Parathyroid adenoma (tissue), 2 donors: ENCODE results near the gene GM2A.
"Not testable (repeated sequence)": the region's sequence is repeated elsewhere in the genome, so short reads cannot be mapped to it uniquely, and the experiment has no call there.

Source experiments
- H2AFZ ChIP-seq: fragments of 300-600 bp; sonication (generic); one replicate; pipeline ENCODE4 v1.7.0; 2017; ENCODE audit warnings: antibody characterized with exemption, mild to moderate bottlenecking
- H3K27ac ChIP-seq: fragments of 300-600 bp; sonication (generic); one replicate; pipeline ENCODE4 v1.7.0; 2017
- H3K27me3 ChIP-seq: fragments of 300-600 bp; sonication (generic); one replicate; pipeline ENCODE4 v1.7.0; 2017; ENCODE audit warnings: low read length; ENCODE audit not compliant: control insufficient read depth, insufficient read depth
- H3K36me3 ChIP-seq: fragments of 300-600 bp; sonication (generic); one replicate; pipeline ENCODE4 v1.7.0; 2017; ENCODE audit warnings: low read length; ENCODE audit not compliant: control insufficient read depth, insufficient read depth
- H3K4me1 ChIP-seq: fragments of 300-600 bp; sonication (generic); one replicate; pipeline ENCODE4 v1.7.0; 2017; ENCODE audit warnings: control low read depth
- H3K4me2 ChIP-seq: fragments of 300-600 bp; sonication (generic); one replicate; pipeline ENCODE4 v1.7.0; 2017; ENCODE audit warnings: low read length
- H3K4me3 ChIP-seq: fragments of 300-600 bp; sonication (generic); one replicate; pipeline ENCODE4 v1.7.0; 2017; ENCODE audit warnings: low read depth, low read length
- H3K79me2 ChIP-seq: fragments of 300-600 bp; sonication (generic); one replicate; pipeline ENCODE4 v1.7.0; 2017; ENCODE audit warnings: control low read depth
- H3K9ac ChIP-seq: fragments of 300-600 bp; sonication (generic); one replicate; pipeline ENCODE4 v1.7.0; 2017; ENCODE audit warnings: mild to moderate bottlenecking
- H3K9me3 ChIP-seq: fragments of 300-600 bp; sonication (generic); one replicate; pipeline ENCODE4 v1.7.0; 2017; ENCODE audit warnings: low read length; ENCODE audit not compliant: control insufficient read depth
- CTCF ChIP-seq: fragments of 300-600 bp; sonication (generic); IDR thresholded peaks from one replicate; pipeline ENCODE4 v1.7.0; 2017; ENCODE audit warnings: antibody characterized with exemption, mild to moderate bottlenecking
- donor health status: primary hyperparathyroidism.

GM2A gene

GRCh38 chr5:151236888-151237287 is 16.1 kb upstream of the GM2A start:
- Histone ChIP-seq H2AFZ (no peak overlapping the region), H3K36me3 (no peaks in the 10 kb centered on the region), H3K9ac (no peak overlapping the region), H3K4me2 (no peak overlapping the region), H3K4me1 (peaks cover 7% of the 10 kb centered on the region), H3K9me3 (no peaks in the 10 kb centered on the region), H3K27me3 (no peaks in the 10 kb centered on the region), H3K27ac (no peak overlapping the region), H3K79me2 (no peaks in the 10 kb centered on the region), H3K4me3 (no peak overlapping the region)
- no peak for TF ChIP-seq CTCF

- Histone ChIP-seq H3K27me3 (no peaks in the 10 kb centered on the region), H3K36me3 (no peaks in the 10 kb centered on the region), H3K79me2 (no peaks in the 10 kb centered on the region), H3K4me1 (peaks cover 7% of the 10 kb centered on the region), H2AFZ (no peak overlapping the region), H3K9me3 (no peaks in the 10 kb centered on the region), H3K4me2 (no peak overlapping the region), H3K9ac (no peak overlapping the region), H3K4me3 (no peak overlapping the region), H3K27ac (no peak overlapping the region)
- TF ChIP-seq CTCF = no peak
These were observed 15.3 kb upstream of the GM2A start for GRCh38 chr5:151237685-151238084.

GRCh38 chr5:151238303-151238741 is 14.7 kb upstream of the GM2A start:
- TF ChIP-seq CTCF = no peak
- Histone ChIP-seq H3K27me3 (no peaks in the 10 kb centered on the region), H3K9me3 (no peaks in the 10 kb centered on the region), H3K4me3 (no peak overlapping the region), H3K79me2 (no peaks in the 10 kb centered on the region), H3K27ac (no peak overlapping the region), H3K36me3 (no peaks in the 10 kb centered on the region), H2AFZ (no peak overlapping the region), H3K4me1 (peaks cover 7% of the 10 kb centered on the region), H3K4me2 (no peak overlapping the region), H3K9ac (no peak overlapping the region)

- no peak overlapping the region for H3K4me3 ChIP-seq
- no peak overlapping the region for H3K27ac ChIP-seq
- H3K4me1 ChIP-seq = peaks cover 5% of the 10 kb centered on the region
These were observed 13.6 kb upstream of the GM2A start for GRCh38 chr5:151239237-151239861.

DNA sequence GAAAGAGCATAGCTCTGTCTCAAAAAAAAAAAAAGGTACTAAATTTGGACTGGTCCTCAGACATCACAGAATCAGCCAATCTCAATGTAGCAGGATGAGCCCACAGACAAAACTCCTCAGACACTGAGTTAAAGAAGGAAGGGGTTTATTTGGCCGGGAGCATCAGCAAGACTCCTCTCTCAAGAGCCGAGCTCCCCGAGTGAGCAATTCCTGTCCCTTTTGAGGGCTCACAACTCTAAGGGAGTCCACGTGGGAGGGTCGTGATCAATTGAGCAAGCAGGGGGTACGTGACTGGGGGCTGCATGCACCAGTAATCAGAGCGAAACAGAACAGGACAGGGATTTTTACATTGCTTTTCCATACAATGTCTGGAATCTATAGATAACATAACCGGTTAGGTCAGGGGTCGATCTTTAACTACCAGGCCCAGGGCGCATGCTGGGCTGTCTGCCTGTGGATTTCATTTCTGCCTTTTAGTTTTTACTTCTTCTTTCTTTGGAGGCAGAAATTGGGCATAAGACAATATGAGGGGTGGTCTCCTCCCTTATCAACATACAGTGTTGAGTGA is 12.6 kb upstream of the GM2A start:
- not testable (repeated sequence) for H3K27me3 ChIP-seq, H3K79me2 ChIP-seq, H3K27ac ChIP-seq

More at GRCh38 chr5:151239237-151239861, 13.6 kb upstream of the GM2A start:
- no peaks in the 10 kb centered on the region for H3K36me3 ChIP-seq
- H3K4me2 ChIP-seq = no peak overlapping the region
- no peaks in the 10 kb centered on the region for H3K9me3 ChIP-seq
- H3K79me2 ChIP-seq = no peaks in the 10 kb centered on the region
- peak; percentile 95 for TF ChIP-seq CTCF
- no peaks in the 10 kb centered on the region for H3K27me3 ChIP-seq
- no peak overlapping the region for H3K9ac ChIP-seq
- no peak overlapping the region for H2AFZ ChIP-seq

More for the DNA sequence above, 12.6 kb upstream of the GM2A start:
- H3K4me2 ChIP-seq, H3K9me3 ChIP-seq, H3K36me3 ChIP-seq, H2AFZ ChIP-seq, H3K4me3 ChIP-seq, H3K9ac ChIP-seq, H3K4me1 ChIP-seq: not testable (repeated sequence)
